Testis (tissue), 3 donors: ENCODE data around the gene MYRF. TPM values are rescaled to one million over a fixed set of nuclear protein-coding genes. Genes with fewer than 3 reads are reported as not detected.

ENCODE experiments used
- DNase-seq: peaks from one replicate; pipeline ENCODE4 v3.0.0-alpha.2; 2019
- H3K27ac ChIP-seq, 2 donors: fragments of 200-600 bp; sonication (generic); one replicate each; pipeline ENCODE4 v1.5.1; 2019
- H3K27me3 ChIP-seq: fragments of 200-600 bp; sonication (generic); one replicate; pipeline ENCODE4 v1.5.1; 2019
- H3K36me3 ChIP-seq: fragments of 200-600 bp; sonication (generic); one replicate; pipeline ENCODE4 v1.5.1; 2017; ENCODE audit warnings: low read depth; ENCODE audit errors: missing control alignments
- H3K4me1 ChIP-seq: fragments of 200-600 bp; sonication (generic); one replicate; pipeline ENCODE4 v1.5.1; 2019
- H3K4me3 ChIP-seq, 2 donors: fragments of 200-600 bp; sonication (generic); one replicate each; pipeline ENCODE4 v1.5.1; 2017 to 2019
- H3K9me3 ChIP-seq: fragments of 200-600 bp; sonication (generic); one replicate; pipeline ENCODE4 v1.5.1; 2017
- CTCF ChIP-seq, 3 experiments: fragments of 450-650 bp in 2 of 3; fragments of 200-600 bp in 1 of 3; sonication (generic) in 1 of 3; IDR thresholded peaks; one replicate each; pipeline ENCODE4 v1.5.1; 2016 to 2019; ENCODE audit warnings: antibody characterized with exemption in 3 of 3, mild to moderate bottlenecking in 2 of 3, moderate library complexity in 1 of 3
- POLR2A ChIP-seq: fragments of 450-650 bp; IDR thresholded peaks from one replicate; pipeline ENCODE4 v1.6.1; 2017; ENCODE audit warnings: antibody characterized with exemption, mild to moderate bottlenecking, moderate library complexity
- WGBS, 2 donors: methylation state at CpG; one replicate each; pipeline ENCODE4 v1.1.5; 2018; 5-methylcytosine and 5-hydroxymethylcytosine counted together
- intact Hi-C: fragments of 100-400 bp; cut with DNase I; formaldehyde crosslinking; loops from one replicate; pipeline ENCODE4 v1.15.1; 2023; ENCODE audit warnings: low total_unique reads
- polyA plus RNA-seq: library from polyadenylated mRNA; stranded (reverse); fragments of 350-450 nt; fragmentation: Illumina TruSeq; extraction: RNeasy Lipid Tissue Mini Kit (QIAGEN cat#74804); gene quantifications from one replicate; pipeline ENCODE4 v1.2.3, GENCODE V29; 2014; ENCODE audit warnings: low read depth, low replicate concordance; ENCODE audit not compliant: insufficient read depth
- total RNA-seq, 2 donors: library from RNA; depleted of rRNA; stranded (reverse); fragments of >200 nt; gene quantifications; one replicate each; pipeline ENCODE4 v1.2.3, GENCODE V29; 2016

MYRF gene
- total and polyA plus RNA-seq, 3 donors from 2014 or later, result 9.2 to 15.2 (median 10.7) TPM

- no peaks in the 10 kb centered on the region for H3K9me3 ChIP-seq
- no peaks in the 10 kb centered on the region for H3K36me3 ChIP-seq
- WGBS, 2 donors, result 70 to 78% methylated on average over 17 to 25 of the region's 26 CpGs
- H3K27ac ChIP-seq, result no peak overlapping the region
- no peak for DNase-seq
- H3K4me3 ChIP-seq, result no peak overlapping the region
- intact Hi-C loops, result no loop called here
- H3K4me1 ChIP-seq, result peaks cover 20% of the 10 kb centered on the region
- no peaks in the 10 kb centered on the region for H3K27me3 ChIP-seq
- TF ChIP-seq POLR2A, result no peak
These were observed 13.3 kb downstream of the MYRF start for GRCh38 chr11:61765550-61766253.

GRCh38 chr11:61766353-61766841 is 14.0 kb downstream of the MYRF start:
- intact Hi-C loops, result no loop called here
- no peaks in the 10 kb centered on the region for H3K27me3 ChIP-seq
- H3K9me3 ChIP-seq, result no peaks in the 10 kb centered on the region
- H3K36me3 ChIP-seq, result no peaks in the 10 kb centered on the region
- no peak for DNase-seq
- 81 to 84% methylated on average over 10 to 13 of the region's 13 CpGs for WGBS, 2 donors
- no peak overlapping the region for H3K27ac ChIP-seq
- H3K4me1 ChIP-seq, result peaks cover 20% of the 10 kb centered on the region
- H3K4me3 ChIP-seq, result no peak overlapping the region
- TF ChIP-seq POLR2A (no peak), CTCF (IDR thresholded peaks at IDR 0.05) (no peak)

- H3K9me3 ChIP-seq, result no peaks in the 10 kb centered on the region
- H3K27ac ChIP-seq, result no peak overlapping the region
- WGBS, 2 donors, result 55 to 65% methylated on average over 7 to 11 of the region's 11 CpGs
- no peak for TF ChIP-seq POLR2A
- no peak for TF ChIP-seq CTCF (IDR thresholded peaks at IDR 0.05)
- H3K27me3 ChIP-seq, result no peaks in the 10 kb centered on the region
- H3K36me3 ChIP-seq, result no peaks in the 10 kb centered on the region
- no peak overlapping the region for H3K4me3 ChIP-seq
- no peak for DNase-seq
- intact Hi-C loops, result no loop called here
- peaks cover 20% of the 10 kb centered on the region for H3K4me1 ChIP-seq
These were observed 16.1 kb downstream of the MYRF start for GRCh38 chr11:61768376-61769076.

GRCh38 chr11:61769169-61769920 is 16.9 kb downstream of the MYRF start:
- Histone ChIP-seq H3K36me3 (no peaks in the 10 kb centered on the region), H3K4me1 (peaks cover 20% of the 10 kb centered on the region), H3K9me3 (no peaks in the 10 kb centered on the region), H3K27ac (no peak overlapping the region), H3K27me3 (no peaks in the 10 kb centered on the region), H3K4me3 (no peak overlapping the region)
- WGBS, 2 donors, result 59 to 60% methylated on average over 5 to 33 of the region's 33 CpGs
- intact Hi-C loops, result no loop called here
- no peak for TF ChIP-seq POLR2A
- TF ChIP-seq CTCF (IDR thresholded peaks at IDR 0.05), result no peak
- no peak for DNase-seq
